A673 (cell line): ENCODE results near the gene FASN.

ENCODE experiments used
- CTCF ChIP-seq: fragments of 300-800, 200-600 bp; sonication (generic); conservative IDR thresholded peaks from 2 replicates; pipeline ENCODE4 v1.5.1; 2017; ENCODE audit warnings: low read depth, mild to moderate bottlenecking, antibody characterized with exemption, low read length, moderate library complexity, mixed read lengths
- EZH2 ChIP-seq: fragments of 200-600 bp; sonication (generic); IDR thresholded peaks from 2 replicates; pipeline ENCODE4 v1.6.1; 2017; ENCODE audit warnings: borderline replicate concordance, low read depth, mild to moderate bottlenecking, mixed read lengths, antibody characterized with exemption, low read length; ENCODE audit not compliant: poor library complexity, severe bottlenecking

GRCh38 chr17:82097919-82098168 lies 192 bp downstream of the FASN start:
- no peak for TF ChIP-seq CTCF
- no peak for TF ChIP-seq EZH2
